Endothelial cell of umbilical vein (primary cell): ENCODE results near the gene POFUT2. TPM values are rescaled to one million over a fixed set of nuclear protein-coding genes. Genes with fewer than 3 reads are reported as not detected.

Experiments
- BruUV-seq: library from RNA; stranded (reverse); fragments of 400-500 nt; replicated peaks from 2 replicates; lab custom pipeline; 2021; lab: Mats Ljungman, UMichigan
- CTCF ChIA-PET: fragments of 300-600, 350-600 bp; sonication (Branson Sonifier 250); formaldehyde crosslinking; loops from one replicate; lab custom pipeline; 2021; ENCODE audit warnings: antibody characterized with exemption, inconsistent platforms; lab: Charles Lee
- POLR2A ChIA-PET: fragments of 300-600, 350-600 bp; sonication (Branson Sonifier 250); formaldehyde crosslinking; loops from one replicate; lab custom pipeline; 2021; ENCODE audit warnings: antibody characterized with exemption, inconsistent platforms; lab: Charles Lee
- DNase-seq: peaks from one replicate; pipeline ENCODE4 v3.0.0-alpha.2; 2011; ENCODE audit warnings: low read depth, low spot score
- FAIRE-seq: peaks from 2 replicates; lab custom pipeline; 2011; peaks lifted over from hg19 to GRCh38; lab: Jason Lieb, UNC
- H2AFZ ChIP-seq: 2 replicates; pipeline ENCODE4 v1.6.0; 2012; ENCODE audit warnings: low read depth, low read length, control low read depth, inconsistent platforms
- H3K27ac ChIP-seq: 2 replicates; pipeline ENCODE4 v1.5.1; 2011; ENCODE audit warnings: low read depth, mild to moderate bottlenecking, control low read depth, low read length, moderate library complexity; ENCODE audit not compliant: insufficient read depth
- H3K27me3 ChIP-seq, 2 experiments: 2 replicates each; pipeline versions ENCODE4 v1.6.0 to v1.6.1; 2011; ENCODE audit warnings: low read length in 2 of 2, mixed read lengths in 1 of 2; ENCODE audit not compliant: control insufficient read depth in 2 of 2, insufficient read depth in 2 of 2
- H3K36me3 ChIP-seq, 2 experiments: 2 replicates in 1 of 2; 3 replicates in 1 of 2; pipeline ENCODE4 v1.5.1; 2011; ENCODE audit warnings: low read length in 2 of 2, mild to moderate bottlenecking in 1 of 2, moderate library complexity in 1 of 2; ENCODE audit not compliant: control insufficient read depth in 2 of 2, insufficient read depth in 2 of 2; ENCODE audit errors: extremely low read depth in 1 of 2
- H3K4me1 ChIP-seq: 3 replicates; pipeline ENCODE4 v1.5.1; 2011; ENCODE audit warnings: mild to moderate bottlenecking, low read length; ENCODE audit not compliant: control insufficient read depth, insufficient read depth; ENCODE audit errors: extremely low read depth
- H3K4me2 ChIP-seq: 2 replicates; pipeline ENCODE4 v1.6.1; 2011; ENCODE audit warnings: low read length, control low read depth, mixed read lengths; ENCODE audit not compliant: insufficient read depth
- H3K4me3 ChIP-seq, 3 experiments: fragments of 200-600 bp in 1 of 3; sonication (generic), shearing (Covaris generic) in 1 of 3; replicated peaks in 1 of 3; 2 replicates each; pipeline ENCODE4 v1.5.1; 2011 to 2016; ENCODE audit warnings: control low read depth in 3 of 3, low read length in 3 of 3, mild to moderate bottlenecking in 2 of 3, inconsistent platforms in 1 of 3, low read depth in 1 of 3, moderate library complexity in 1 of 3; ENCODE audit not compliant: insufficient read depth in 1 of 3
- H3K79me2 ChIP-seq: 2 replicates; pipeline ENCODE4 v1.6.0; 2012; ENCODE audit warnings: low read length, inconsistent platforms; ENCODE audit not compliant: control insufficient read depth, insufficient read depth
- H3K9ac ChIP-seq: replicated peaks from 2 replicates; pipeline ENCODE3; 2011; ENCODE audit warnings: low read length, control low read depth; ENCODE audit not compliant: insufficient read depth; ENCODE audit errors: extremely low read depth
- H3K9me1 ChIP-seq: replicated peaks from 3 replicates; pipeline ENCODE4 v1.6.0; 2011; ENCODE audit warnings: mild to moderate bottlenecking, low read length; ENCODE audit not compliant: control insufficient read depth, insufficient read depth; ENCODE audit errors: extremely low read depth
- H3K9me3 ChIP-seq: replicated peaks from 2 replicates; pipeline ENCODE4 v1.5.1; 2012; ENCODE audit warnings: low read length, inconsistent platforms; ENCODE audit not compliant: control insufficient read depth, insufficient read depth
- H4K20me1 ChIP-seq: replicated peaks from 2 replicates; pipeline ENCODE3; 2011; ENCODE audit warnings: mild to moderate bottlenecking, low read length; ENCODE audit not compliant: control insufficient read depth, insufficient read depth; ENCODE audit errors: extremely low read depth
- EZH2 ChIP-seq: IDR thresholded peaks from 2 replicates; pipeline ENCODE4 v1.6.1; 2012; ENCODE audit warnings: borderline replicate concordance, low read depth, mild to moderate bottlenecking, moderate library complexity, low read length, inconsistent platforms; ENCODE audit not compliant: severe bottlenecking
- FOS ChIP-seq: IDR thresholded peaks from 2 replicates; pipeline ENCODE4 v1.6.1; 2011; ENCODE audit warnings: mild to moderate bottlenecking, low read length, moderate library complexity, borderline replicate concordance; ENCODE audit not compliant: insufficient read depth
- GATA2 ChIP-seq: IDR thresholded peaks from 2 replicates; pipeline ENCODE4 v1.7.0; 2011; ENCODE audit warnings: low read depth, mild to moderate bottlenecking, moderate library complexity, mixed read lengths, low read length; ENCODE audit not compliant: insufficient read length, insufficient read depth
- JUN ChIP-seq: IDR thresholded peaks from 2 replicates; pipeline ENCODE4 v1.6.1; 2011; ENCODE audit warnings: borderline replicate concordance, low read depth; ENCODE audit not compliant: insufficient read length, insufficient read depth
- MYC ChIP-seq: IDR thresholded peaks from one replicate; pipeline ENCODE4 v1.6.1; 2011; ENCODE audit warnings: mild to moderate bottlenecking, low read depth, low read length
- POLR2A ChIP-seq: IDR thresholded peaks from 2 replicates; pipeline ENCODE4 v1.6.1; 2012; ENCODE audit warnings: low read depth, mild to moderate bottlenecking, control low read depth, low read length
- POLR2AphosphoS5 ChIP-seq: IDR thresholded peaks from 2 replicates; pipeline ENCODE4 v1.6.1; 2012; ENCODE audit warnings: low read depth, mild to moderate bottlenecking, control low read depth, low read length, moderate library complexity; ENCODE audit not compliant: insufficient read depth
- dilution Hi-C: fragments of 300-500 bp; cut with MboI; formaldehyde crosslinking; loops from one replicate; pipeline ENCODE4 v1.15.0; 2019; ENCODE audit warnings: low sequenced_read_pairs; ENCODE audit not compliant: extremely low pct_ligation_motif_present
- intact Hi-C: fragments of 100-400 bp; cut with micrococcal nuclease; formaldehyde crosslinking; loops from one replicate; pipeline ENCODE4 v1.10.0; 2022
- polyA plus RNA-seq, 4 experiments: library from polyadenylated mRNA; depleted of rRNA in 3 of 4; stranded (reverse) in 3 of 4; unstranded in 1 of 4; fragments of >200 nt; gene quantifications; 2 replicates each; pipeline versions ENCODE4 v1.2.1 to v1.2.3, GENCODE V29; 2011 to 2012; ENCODE audit warnings: missing spikeins in 1 of 4
- total RNA-seq: library from RNA; stranded (reverse); gene quantifications from 2 replicates; pipeline ENCODE4 v1.2.3, GENCODE V29; 2021
- TF ChIP-seq, protein P1 (sequence below), 2 donors: IDR thresholded peaks; 1 replicate in 1 of 2; 2 replicates in 1 of 2; pipeline ENCODE4 v1.5.1; 2011; ENCODE audit warnings: low read length in 2 of 2, mild to moderate bottlenecking in 2 of 2, moderate library complexity in 2 of 2, control low read depth in 1 of 2, inconsistent platforms in 1 of 2, low read depth in 1 of 2; ENCODE audit not compliant: insufficient read depth in 1 of 2; ENCODE audit errors: extremely low read depth in 1 of 2
- TF ChIP-seq, protein P2 (sequence below): IDR thresholded peaks from 2 replicates; pipeline ENCODE4 v1.6.1; 2011; ENCODE audit not compliant: insufficient read depth, insufficient read length

Gene POFUT2
- total and polyA plus RNA-seq, 2 donors (not counting 3 experiments of a cell fraction or from before 2014, with no cell fraction given): 30.7 to 47.5 TPM

- POLR2A ChIA-PET: no interaction called here
- no peaks in the 10 kb centered on the region for H3K9me3 ChIP-seq
- TF ChIP-seq GATA2 (no peak), FOS (no peak), MYC (no peak), JUN (no peak)
- no peak overlapping the region for H3K27ac ChIP-seq
- H3K4me3 ChIP-seq: no peak overlapping the region
- no peak overlapping the region for H3K4me2 ChIP-seq
- dilution Hi-C loops (no loop called here), intact Hi-C loops (no loop called here)
- H3K79me2 ChIP-seq: no peaks in the 10 kb centered on the region
- no peaks in the 10 kb centered on the region for H3K9me1 ChIP-seq
- H3K4me1 ChIP-seq: peaks cover 26% of the 10 kb centered on the region
- H3K9ac ChIP-seq: no peak overlapping the region
- DNase-seq (no peak), FAIRE-seq (no peak)
- no peaks in the 10 kb centered on the region for H4K20me1 ChIP-seq
- no TSS peak for BruUV-seq
- no peak overlapping the region for H2AFZ ChIP-seq
- CTCF ChIA-PET: no interaction called here
- H3K27me3 ChIP-seq: no peaks in the 10 kb centered on the region
- H3K36me3 ChIP-seq: no peaks in the 10 kb centered on the region
Observed at GRCh38 chr21:45306453-45306831, 18.7 kb upstream of the POFUT2 start.

DNA sequence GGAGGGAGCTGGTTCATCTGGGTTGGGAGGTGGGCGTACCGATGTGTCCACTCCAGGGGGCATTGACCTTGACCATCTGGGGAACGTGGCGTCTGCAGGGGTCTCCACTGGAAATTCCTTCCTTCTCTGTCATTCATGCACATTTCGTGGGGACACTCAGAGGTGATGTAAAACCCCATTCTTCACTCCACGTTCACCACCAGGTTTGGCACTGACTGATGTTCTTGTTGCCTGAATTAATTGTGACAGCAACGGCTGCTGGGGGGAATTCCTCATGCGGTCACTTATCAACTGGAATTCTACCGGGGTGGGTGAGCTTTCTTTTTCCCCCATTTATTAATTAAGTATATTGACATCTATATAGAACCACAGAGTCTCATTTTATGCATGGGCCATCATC, 18.1 kb upstream of the POFUT2 start:
- intact Hi-C loops: no loop called here
- Histone ChIP-seq H3K36me3 (no peaks in the 10 kb centered on the region), H2AFZ (no peak overlapping the region), H3K9me3 (no peaks in the 10 kb centered on the region), H3K4me1 (peaks cover 26% of the 10 kb centered on the region), H3K9ac (no peak overlapping the region), H3K27me3 (no peaks in the 10 kb centered on the region), H4K20me1 (no peaks in the 10 kb centered on the region), H3K9me1 (no peaks in the 10 kb centered on the region), H3K79me2 (no peaks in the 10 kb centered on the region), H3K27ac (no peak overlapping the region), H3K4me3 (no peak overlapping the region), H3K4me2 (no peak overlapping the region)
- BruUV-seq: no TSS peak
- FAIRE-seq: no peak
- ChIA-PET CTCF (interaction anchor here (1.0 kb wide), 1 partner anchor 14 kb away, joined by 3 read pairs; no protein-coding TSS in a partner anchor), POLR2A (no interaction called here)
- no peak for TF ChIP-seq MYC
- TF ChIP-seq, protein P1, sequence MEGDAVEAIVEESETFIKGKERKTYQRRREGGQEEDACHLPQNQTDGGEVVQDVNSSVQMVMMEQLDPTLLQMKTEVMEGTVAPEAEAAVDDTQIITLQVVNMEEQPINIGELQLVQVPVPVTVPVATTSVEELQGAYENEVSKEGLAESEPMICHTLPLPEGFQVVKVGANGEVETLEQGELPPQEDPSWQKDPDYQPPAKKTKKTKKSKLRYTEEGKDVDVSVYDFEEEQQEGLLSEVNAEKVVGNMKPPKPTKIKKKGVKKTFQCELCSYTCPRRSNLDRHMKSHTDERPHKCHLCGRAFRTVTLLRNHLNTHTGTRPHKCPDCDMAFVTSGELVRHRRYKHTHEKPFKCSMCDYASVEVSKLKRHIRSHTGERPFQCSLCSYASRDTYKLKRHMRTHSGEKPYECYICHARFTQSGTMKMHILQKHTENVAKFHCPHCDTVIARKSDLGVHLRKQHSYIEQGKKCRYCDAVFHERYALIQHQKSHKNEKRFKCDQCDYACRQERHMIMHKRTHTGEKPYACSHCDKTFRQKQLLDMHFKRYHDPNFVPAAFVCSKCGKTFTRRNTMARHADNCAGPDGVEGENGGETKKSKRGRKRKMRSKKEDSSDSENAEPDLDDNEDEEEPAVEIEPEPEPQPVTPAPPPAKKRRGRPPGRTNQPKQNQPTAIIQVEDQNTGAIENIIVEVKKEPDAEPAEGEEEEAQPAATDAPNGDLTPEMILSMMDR (IDR thresholded peaks at IDR 0.05; ENCODE audit: extremely low read depth in 1 of 2, insufficient read depth in 1 of 2, low read depth in 1 of 2, low read length in 2 of 2): no peak
- TF ChIP-seq FOS: no peak
- TF ChIP-seq GATA2: no peak
- no peak for TF ChIP-seq POLR2A
- no peak for TF ChIP-seq EZH2
- TF ChIP-seq JUN: no peak
- TF ChIP-seq, protein P2, sequence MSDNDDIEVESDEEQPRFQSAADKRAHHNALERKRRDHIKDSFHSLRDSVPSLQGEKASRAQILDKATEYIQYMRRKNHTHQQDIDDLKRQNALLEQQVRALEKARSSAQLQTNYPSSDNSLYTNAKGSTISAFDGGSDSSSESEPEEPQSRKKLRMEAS: no peak
- no peak for TF ChIP-seq POLR2AphosphoS5
- no peak for DNase-seq
- dilution Hi-C loops: no loop called here
